WTC11 (cell line): ENCODE data around the gene OR2W3. TPM values are rescaled to one million over a fixed set of nuclear protein-coding genes. Genes with fewer than 3 reads are reported as not detected.

ENCODE experiments used
- ATAC-seq: fragments of 200-7000 bp; cut with Tn5 transposase; 2 replicates; pipeline ENCODE4 v1.10.0; 2021; ENCODE audit warnings: mild to moderate bottlenecking, moderate library complexity
- CTCF ChIA-PET: fragments of 300-600 bp; sonication (Branson Sonifier 250); formaldehyde crosslinking; loops from one replicate; lab custom pipeline; 2021; ENCODE audit warnings: antibody characterized with exemption; lab: Charles Lee
- POLR2A ChIA-PET: fragments of 350-600 bp; sonication (Branson Sonifier 250); formaldehyde crosslinking; loops from one replicate; lab custom pipeline; 2021; ENCODE audit warnings: antibody characterized with exemption; lab: Charles Lee
- DNase-seq: peaks from one replicate; pipeline ENCODE4 v3.0.0; 2021; ENCODE audit warnings: low spot score
- H3K27ac Mint-ChIP-seq: 2 replicates; pipeline ENCODE4 v1.8.0; 2021; ENCODE audit warnings: mixed read lengths
- H3K27me3 Mint-ChIP-seq: 2 replicates; pipeline ENCODE4 v1.8.0; 2021; ENCODE audit warnings: low read depth, mild to moderate bottlenecking, moderate library complexity, mixed read lengths
- H3K36me3 Mint-ChIP-seq: 2 replicates; pipeline ENCODE4 v1.8.0; 2021; ENCODE audit warnings: mixed read lengths
- H3K4me1 Mint-ChIP-seq: 2 replicates; pipeline ENCODE4 v1.8.0; 2022; ENCODE audit warnings: mixed read lengths
- H3K4me3 Mint-ChIP-seq: 2 replicates; pipeline ENCODE4 v1.8.0; 2021; ENCODE audit warnings: mild to moderate bottlenecking, moderate library complexity, mixed read lengths
- H3K9me3 Mint-ChIP-seq: 2 replicates; pipeline ENCODE4 v1.8.0; 2021; ENCODE audit warnings: mixed read lengths
- AR ChIP-seq: fragments of 250-450 bp; sonication (Bioruptor Pico); IDR thresholded peaks from 2 replicates; pipeline ENCODE4 v1.9.0; 2021; ENCODE audit warnings: mild to moderate bottlenecking
- ATF3 ChIP-seq: sonication (generic); formaldehyde crosslinking; conservative IDR thresholded peaks from 2 replicates; pipeline ENCODE4 v1.8.1; 2022; ENCODE audit warnings: mild to moderate bottlenecking, missing genetic modification reagents
- CTCF ChIP-seq: fragments of 200-600 bp; IDR thresholded peaks from 2 replicates; pipeline ENCODE4 v1.8.0; 2022; ENCODE audit warnings: antibody characterized with exemption
- E2F1 ChIP-seq: sonication (generic); formaldehyde crosslinking; IDR thresholded peaks from 2 replicates; pipeline ENCODE4 v1.8.0; 2022; ENCODE audit warnings: mild to moderate bottlenecking, missing genetic modification reagents
- ERG ChIP-seq: fragments of 250-450 bp; sonication (Bioruptor Pico); IDR thresholded peaks from 2 replicates; pipeline ENCODE4 v1.8.0; 2021; ENCODE audit warnings: mild to moderate bottlenecking
- FOXJ3 ChIP-seq: sonication (generic); formaldehyde crosslinking; IDR thresholded peaks from 2 replicates; pipeline ENCODE4 v1.9.0; 2021; ENCODE audit warnings: missing genetic modification reagents, mild to moderate bottlenecking, borderline replicate concordance
- MAX ChIP-seq: sonication (generic); formaldehyde crosslinking; IDR thresholded peaks from 2 replicates; pipeline ENCODE4 v1.8.0; 2022; ENCODE audit warnings: mild to moderate bottlenecking, missing genetic modification reagents
- MLX ChIP-seq: sonication (generic); formaldehyde crosslinking; IDR thresholded peaks from 2 replicates; pipeline ENCODE4 v1.8.1; 2023; ENCODE audit warnings: mild to moderate bottlenecking, missing genetic modification reagents, moderate library complexity
- MXD4 ChIP-seq: fragments of 250-450 bp; sonication (Bioruptor Pico); IDR thresholded peaks from 2 replicates; pipeline ENCODE4 v1.8.0; 2021; ENCODE audit warnings: mild to moderate bottlenecking, moderate library complexity, borderline replicate concordance
- RELA ChIP-seq: sonication (generic); formaldehyde crosslinking; IDR thresholded peaks from 2 replicates; pipeline ENCODE4 v1.8.1; 2022; ENCODE audit warnings: missing genetic modification reagents, mild to moderate bottlenecking, borderline replicate concordance
- SOX15 ChIP-seq: fragments of 250-450 bp; sonication (Bioruptor Pico); IDR thresholded peaks from 2 replicates; pipeline ENCODE4 v1.9.0; 2021; ENCODE audit warnings: mild to moderate bottlenecking
- TP53 ChIP-seq: sonication (generic); formaldehyde crosslinking; IDR thresholded peaks from 2 replicates; pipeline ENCODE4 v1.8.1; 2023; ENCODE audit warnings: mild to moderate bottlenecking, missing genetic modification reagents
- USF1 ChIP-seq: sonication (generic); formaldehyde crosslinking; IDR thresholded peaks from 2 replicates; pipeline ENCODE4 v1.8.0; 2022; ENCODE audit warnings: mild to moderate bottlenecking, missing genetic modification reagents
- USF2 ChIP-seq: sonication (generic); formaldehyde crosslinking; IDR thresholded peaks from 2 replicates; pipeline ENCODE4 v1.8.1; 2023; ENCODE audit warnings: mild to moderate bottlenecking, missing genetic modification reagents, moderate library complexity
- total RNA-seq: library from RNA; stranded (reverse); gene quantifications from 3 replicates; pipeline ENCODE4 v1.2.3, GENCODE V29; 2021

OR2W3 gene
- total RNA-seq, 1 experiment from 2014 or later = 0.17 TPM

- H3K27ac Mint-ChIP-seq = peak overlapping the region; percentile 70
- ATAC-seq (no peak), DNase-seq (no peak)
- peaks cover 57% of the 10 kb centered on the region for H3K36me3 Mint-ChIP-seq
- peaks cover 60% of the 10 kb centered on the region for H3K9me3 Mint-ChIP-seq
- TF ChIP-seq MLX (no peak), USF1 (CRISPR knock-in tag) (no peak), ERG (CRISPR knock-in tag) (no peak), AR (CRISPR knock-in tag) (no peak), TP53 (CRISPR knock-in tag) (no peak), USF2 (CRISPR knock-in tag) (no peak), MXD4 (CRISPR knock-in tag) (no peak), FOXJ3 (CRISPR knock-in tag) (no peak), CTCF (no peak), E2F1 (no peak)
- H3K4me3 Mint-ChIP-seq = no peak overlapping the region
- peaks cover 11% of the 10 kb centered on the region for H3K27me3 Mint-ChIP-seq
- H3K4me1 Mint-ChIP-seq = peaks cover 55% of the 10 kb centered on the region
- CTCF ChIA-PET = no interaction called here
- POLR2A ChIA-PET = no interaction called here
Measured at GRCh38 chr1:247905181-247905580, 9.8 kb downstream of the OR2W3 start.

GRCh38 chr1:247905910-247906503, 10.6 kb downstream of the OR2W3 start:
- TF ChIP-seq ATF3 = no peak
- TF ChIP-seq RELA (CRISPR knock-in tag) = no peak
- no peak for TF ChIP-seq SOX15 (CRISPR knock-in tag)
- TF ChIP-seq MLX = no peak
- TF ChIP-seq MAX (CRISPR knock-in tag) = no peak
- Mint-ChIP-seq H3K4me3 (no peak overlapping the region), H3K36me3 (peaks cover 61% of the 10 kb centered on the region), H3K27me3 (peaks cover 11% of the 10 kb centered on the region), H3K9me3 (peaks cover 68% of the 10 kb centered on the region), H3K27ac (peak overlapping the region; percentile 84), H3K4me1 (peaks cover 55% of the 10 kb centered on the region)
- POLR2A ChIA-PET = no interaction called here
- no peak for DNase-seq
- ATAC-seq = no peak
- CTCF ChIA-PET = interaction anchor here (0.6 to 0.7 kb wide), 2 partner anchors 13 to 32 kb away, joined by 3 read pairs; no protein-coding TSS in a partner anchor
